Epidermal melanocyte (primary cell): ENCODE data around the gene SEMA5A.

Experiments used
- DNase-seq: peaks from one replicate; pipeline ENCODE4 v3.0.0; 2011; ENCODE audit warnings: low spot score; ENCODE audit not compliant: insufficient read length

Gene SEMA5A

DNA sequence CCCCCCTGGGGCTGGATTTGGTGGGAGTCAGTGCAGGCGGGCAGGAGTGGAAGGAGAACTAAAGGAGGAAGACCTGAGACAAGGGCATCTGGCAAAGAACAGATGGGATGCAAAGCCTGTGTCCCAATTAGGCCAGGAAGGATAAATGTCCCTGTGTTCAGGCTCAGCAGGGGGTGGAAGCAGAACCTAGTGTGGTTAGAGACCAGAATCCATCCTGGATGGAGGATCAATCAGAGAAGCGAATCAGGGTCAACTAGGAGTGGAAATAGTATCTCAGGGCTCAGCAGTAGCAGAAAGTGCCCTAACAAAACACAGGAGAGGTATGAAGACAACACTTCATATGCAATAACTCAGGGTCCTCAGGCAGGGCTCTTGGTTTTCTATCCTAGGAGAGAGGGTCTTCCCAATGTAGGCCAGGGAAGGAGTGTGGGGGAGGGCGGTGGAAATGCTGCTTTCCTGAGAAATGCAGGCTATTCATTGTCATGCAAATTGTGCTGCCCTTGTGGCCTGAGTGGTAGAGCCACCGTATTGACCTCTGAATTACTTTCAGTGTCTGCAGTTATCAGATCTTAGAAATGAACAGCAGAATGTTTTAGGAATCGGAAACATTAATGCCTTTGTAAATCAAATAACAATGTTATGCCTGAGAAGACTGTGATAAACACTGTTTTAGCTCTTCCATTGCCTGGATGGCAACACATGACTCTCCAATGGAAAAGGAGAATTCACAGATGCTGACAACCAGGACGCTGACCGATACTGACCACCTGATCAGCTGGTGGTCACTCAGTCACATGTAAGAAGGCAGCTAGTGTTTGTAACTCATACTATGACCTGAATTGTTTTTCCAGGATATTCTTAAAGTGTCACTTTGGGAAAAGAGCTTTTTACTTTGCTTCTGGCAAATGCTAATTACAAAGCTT is 323.6 kb downstream of the SEMA5A start:
- no peak for DNase-seq

- DNase-seq: no peak
Measured at GRCh38 chr5:9218358-9218757, 327.5 kb downstream of the SEMA5A start.

DNA sequence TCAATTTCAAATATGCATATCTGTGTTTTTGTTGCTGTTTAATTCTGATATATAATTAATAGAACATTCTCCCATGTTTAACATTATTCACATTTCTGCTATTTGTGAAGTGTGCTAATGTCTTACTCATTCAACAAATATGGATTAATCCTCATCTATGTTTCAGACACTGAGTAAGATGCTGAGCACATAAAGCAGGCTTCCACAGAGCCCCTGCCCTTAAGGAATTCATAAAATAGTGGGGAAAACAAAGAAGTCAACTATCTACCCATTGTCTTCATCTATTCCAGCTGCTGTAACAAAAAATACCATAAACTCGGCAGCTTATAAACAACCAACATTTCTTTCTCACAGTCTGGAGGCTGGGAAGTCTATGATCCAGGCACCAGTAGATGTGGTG is 333.3 kb downstream of the SEMA5A start:
- no peak for DNase-seq

GRCh38 chr5:9209846-9210492 is 335.9 kb downstream of the SEMA5A start:
- no peak for DNase-seq

DNA sequence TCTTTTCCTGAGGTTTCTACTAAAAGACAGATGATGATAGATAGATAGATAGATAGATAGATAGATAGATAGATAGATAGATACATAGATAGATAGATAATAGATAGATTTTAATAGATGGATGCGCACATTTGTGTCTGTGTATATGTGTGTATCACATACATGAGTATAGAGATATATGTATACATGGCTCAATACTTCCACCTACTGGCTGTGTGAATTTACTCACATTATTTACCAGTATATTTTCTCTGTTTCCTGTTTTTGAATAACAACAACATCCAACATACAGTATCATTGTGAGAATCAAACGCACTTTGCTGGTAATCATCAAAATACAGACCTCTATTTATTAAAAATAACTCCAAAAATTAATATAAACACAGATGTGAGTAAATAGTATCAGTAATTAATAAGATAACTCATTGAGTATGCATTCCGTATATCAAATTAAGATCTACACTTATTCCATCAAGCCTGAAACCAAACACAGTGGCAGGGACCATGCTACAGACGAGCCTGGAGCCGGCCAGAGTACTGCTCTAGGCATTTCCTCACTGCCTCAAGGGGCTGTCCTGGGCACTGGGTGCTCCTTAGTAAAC is 338.0 kb downstream of the SEMA5A start:
- DNase-seq: peak; percentile 49

- no peak for DNase-seq
Measured at GRCh38 chr5:9202636-9203035, 343.2 kb downstream of the SEMA5A start.

- no peak for DNase-seq
Measured at GRCh38 chr5:9201761-9202160, 344.1 kb downstream of the SEMA5A start.

GRCh38 chr5:9201011-9201410 is 344.9 kb downstream of the SEMA5A start:
- DNase-seq: no peak

- DNase-seq: no peak
Measured at GRCh38 chr5:9198394-9198793, 347.5 kb downstream of the SEMA5A start.

DNA sequence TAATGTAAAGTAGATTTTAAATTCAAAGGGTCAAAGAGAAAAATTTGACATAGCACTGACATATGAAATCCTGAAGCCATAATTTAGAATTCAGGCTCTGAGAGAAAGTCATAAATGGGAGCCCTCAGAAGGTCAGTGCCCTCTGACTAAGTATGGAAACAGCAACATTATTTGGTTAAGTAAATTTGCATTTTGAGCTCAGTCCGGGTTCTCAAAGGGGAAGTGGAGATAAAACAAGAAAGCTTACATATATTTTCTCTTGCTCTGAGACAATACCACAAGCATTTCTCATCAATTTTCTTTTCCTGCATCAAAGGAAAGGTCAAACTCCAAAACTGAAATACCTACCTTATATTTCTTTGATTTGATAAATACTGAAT is 348.0 kb downstream of the SEMA5A start:
- DNase-seq: no peak

DNA sequence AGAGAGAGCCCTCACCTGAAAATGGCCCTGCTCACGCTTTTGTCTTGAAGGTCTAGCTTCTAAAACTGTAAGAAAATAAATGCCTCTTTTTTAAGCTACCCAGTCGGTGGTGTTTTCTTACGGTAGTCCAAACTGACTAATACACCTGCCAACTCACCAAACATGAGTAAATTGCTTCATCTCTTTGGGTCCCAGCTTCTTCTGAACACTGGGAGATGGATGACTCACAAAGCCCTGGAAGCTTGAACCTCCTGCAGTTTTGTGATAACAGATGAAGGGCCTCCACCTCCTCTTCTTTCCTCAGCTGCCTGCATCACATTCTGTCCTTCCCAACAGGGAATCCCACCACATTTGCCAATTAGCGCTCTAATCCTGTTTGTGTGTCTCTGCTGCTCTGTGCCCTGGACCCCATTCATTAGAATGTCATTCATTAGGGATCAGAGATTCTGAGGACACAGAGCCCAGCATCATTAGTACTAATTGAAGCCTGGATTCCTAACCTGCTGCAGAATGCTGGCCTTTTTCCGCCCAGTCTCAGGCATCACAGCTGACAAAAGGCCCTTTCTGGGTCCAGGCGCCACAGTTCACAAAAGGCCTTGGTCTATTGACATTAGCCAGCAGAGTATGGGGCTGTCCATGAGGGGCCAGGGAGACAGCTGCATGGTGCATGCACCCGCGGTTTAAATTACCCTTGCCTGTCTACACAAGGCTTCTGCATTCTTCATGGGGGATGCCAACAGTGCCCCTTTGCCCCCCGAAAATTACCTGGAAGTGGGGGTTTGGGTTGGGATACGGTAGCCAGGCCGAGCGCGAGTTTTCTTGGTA is 349.3 kb downstream of the SEMA5A start:
- DNase-seq: no peak

DNA sequence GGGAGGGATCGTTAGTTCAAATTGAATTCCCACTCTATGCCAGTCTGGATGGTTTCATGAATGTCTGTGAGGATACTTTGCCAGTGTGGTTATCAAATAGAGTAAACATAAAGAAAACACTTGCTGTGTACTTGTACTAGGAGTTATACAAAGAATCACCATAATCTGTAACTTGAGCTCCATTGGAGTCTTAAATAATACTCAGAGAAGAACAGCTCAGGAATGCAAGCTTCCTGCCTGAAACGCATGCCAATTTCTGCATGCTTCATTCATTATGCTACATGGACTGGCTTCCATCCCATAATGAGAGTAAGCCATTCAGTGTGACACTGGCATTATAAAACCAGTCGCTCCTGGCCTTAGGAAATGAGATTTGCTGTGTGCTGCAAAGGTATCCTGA is 351.4 kb downstream of the SEMA5A start:
- peak; percentile 48 for DNase-seq

GRCh38 chr5:9192266-9192665 is 353.6 kb downstream of the SEMA5A start:
- no peak for DNase-seq

DNA sequence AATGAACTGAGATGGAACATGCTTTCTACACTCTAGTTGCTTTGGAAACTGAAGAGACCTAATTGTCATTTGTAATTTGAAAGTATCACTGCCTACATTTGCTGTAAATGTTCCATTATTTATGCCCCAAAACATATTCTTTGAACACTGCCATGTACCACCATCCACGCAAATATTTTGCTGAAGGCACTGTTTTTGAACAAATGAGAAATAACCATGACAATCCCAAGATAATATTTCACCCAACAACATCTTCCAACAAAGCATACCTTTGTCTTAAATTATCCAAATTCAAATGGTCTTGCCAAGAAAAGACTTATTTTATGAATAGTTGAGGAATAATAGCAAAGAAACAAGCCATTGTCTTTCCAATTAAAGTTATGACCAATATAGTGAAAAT is 356.2 kb downstream of the SEMA5A start:
- DNase-seq: no peak

GRCh38 chr5:9188956-9189355 is 356.9 kb downstream of the SEMA5A start:
- no peak for DNase-seq

DNA sequence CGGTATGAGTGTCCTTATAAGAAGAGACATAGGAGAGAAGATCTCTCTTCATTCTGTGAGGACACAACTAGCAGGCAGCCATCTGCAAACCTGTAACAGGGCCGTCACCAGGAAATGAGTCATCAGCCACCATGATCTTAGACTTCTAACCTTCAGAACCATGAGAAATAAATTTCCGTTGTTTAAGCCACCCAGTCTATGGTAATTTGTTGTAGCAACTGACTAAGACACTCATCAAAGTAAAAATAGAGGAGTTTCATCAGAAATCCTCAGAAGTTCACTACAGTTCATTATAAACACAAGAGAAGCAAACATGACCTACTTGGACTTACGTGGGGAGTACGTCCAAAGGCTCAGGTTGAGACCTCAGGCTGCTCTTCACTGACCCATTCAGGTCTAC is 357.7 kb downstream of the SEMA5A start:
- DNase-seq: no peak

DNA sequence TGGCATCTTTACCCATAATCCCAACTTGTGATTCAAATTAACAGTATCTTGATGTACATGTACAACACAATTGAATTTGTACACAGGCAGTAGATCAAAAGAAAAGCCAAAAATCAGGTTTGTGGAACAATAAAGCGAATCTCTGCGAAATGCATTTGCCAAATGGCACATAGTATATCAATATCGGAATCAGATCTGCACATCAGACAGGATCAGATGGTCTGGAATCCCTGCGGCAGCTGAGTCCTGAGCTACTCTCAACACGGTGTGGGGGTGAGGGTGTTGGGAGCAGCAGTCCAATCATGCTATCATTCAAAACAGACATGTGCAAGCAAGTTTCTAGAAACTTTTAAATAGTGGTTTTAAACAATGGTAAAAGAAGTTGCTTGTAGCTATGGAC is 358.3 kb downstream of the SEMA5A start:
- no peak for DNase-seq

DNA sequence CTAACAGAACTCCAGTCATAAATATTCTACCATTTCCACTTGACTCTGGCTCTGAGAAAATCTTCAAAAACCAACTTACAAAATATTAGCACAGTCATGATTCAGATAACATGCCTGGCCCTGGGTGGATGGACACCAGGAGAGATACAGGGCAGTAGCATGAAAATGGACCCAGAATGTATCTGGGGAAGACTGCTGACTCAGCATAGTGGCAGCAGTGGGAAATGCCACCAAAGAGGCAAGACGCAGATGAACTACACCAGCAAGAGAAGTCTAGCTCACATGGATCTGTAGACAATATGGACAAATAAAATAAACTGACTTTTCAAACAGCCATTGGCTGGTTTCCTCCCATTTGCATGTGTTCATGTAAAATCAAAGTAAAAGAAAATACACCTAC is 359.8 kb downstream of the SEMA5A start:
- no peak for DNase-seq

DNA sequence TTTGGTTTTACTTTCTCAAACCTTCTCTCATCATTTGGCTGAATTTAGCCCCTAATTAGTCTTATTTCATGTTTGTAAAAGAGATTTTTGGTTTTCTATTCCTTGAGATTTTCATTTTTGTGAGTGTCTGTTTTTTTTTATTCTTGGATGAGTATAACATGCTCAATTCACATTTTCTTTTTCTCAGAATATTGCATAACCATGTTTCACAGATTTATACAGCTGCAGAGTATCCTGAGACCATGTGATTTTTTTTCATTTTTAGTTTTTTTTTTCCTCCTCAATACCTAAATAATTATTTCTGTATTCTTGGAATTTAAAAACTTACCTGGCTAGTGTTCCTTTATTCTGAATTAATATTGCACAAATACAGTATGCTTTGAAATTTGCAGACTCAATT is 361.9 kb downstream of the SEMA5A start:
- no peak for DNase-seq

DNA sequence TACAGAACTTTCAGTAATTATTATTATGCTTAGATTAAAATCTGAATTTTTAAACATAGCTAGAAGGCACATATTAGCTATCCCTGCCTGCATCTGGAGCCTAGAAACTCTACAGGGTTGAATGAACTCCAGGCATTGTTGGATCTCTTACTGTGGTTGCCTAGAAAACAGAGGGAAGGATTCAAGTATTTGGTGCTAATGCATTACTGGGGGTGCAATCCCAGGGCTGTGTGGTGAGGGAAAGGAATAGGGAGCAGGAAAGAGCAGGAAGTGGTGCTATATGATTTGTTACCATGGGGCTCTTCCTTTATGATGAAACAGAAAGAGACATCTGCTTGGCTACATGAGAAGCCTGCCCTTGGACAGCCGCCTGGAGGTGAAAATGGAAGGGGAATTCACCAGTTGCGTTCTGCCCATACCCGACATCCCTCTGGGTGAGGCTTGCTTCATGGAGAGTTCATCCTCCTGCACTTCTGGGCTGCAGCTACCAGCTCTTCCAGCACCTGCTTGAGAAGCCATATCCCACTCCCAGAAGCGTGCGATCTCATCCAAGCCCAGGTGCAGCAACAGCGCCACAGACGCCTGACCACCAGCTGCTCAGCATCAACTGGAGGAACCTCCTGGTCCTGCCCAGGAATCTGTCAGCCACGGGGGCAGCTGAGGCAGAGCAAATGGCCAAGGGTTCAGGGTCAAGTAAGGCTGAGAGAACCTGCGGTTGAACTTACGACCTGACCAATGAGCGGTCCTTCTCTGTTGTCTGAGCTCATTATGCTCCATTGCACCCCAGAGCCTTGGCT is 362.8 kb downstream of the SEMA5A start:
- no peak for DNase-seq

- DNase-seq: no peak
Measured at GRCh38 chr5:9176641-9177040, 369.2 kb downstream of the SEMA5A start.
